Heart left ventricle (tissue), 16 donors: ENCODE data around the gene C11orf21. TPM values are rescaled to one million over a fixed set of nuclear protein-coding genes. Genes with fewer than 3 reads are reported as not detected.

Experiments
- ATAC-seq, 4 donors: fragments of 200-7000 bp; cut with Tn5 transposase; one replicate each; pipeline ENCODE4 v1.9.1; 2020 to 2022; ENCODE audit warnings: moderate library complexity in 4 of 4, mild to moderate bottlenecking in 3 of 4, moderate number of reproducible peaks in 1 of 4
- DNase-seq, 5 donors: peaks; one replicate each; pipeline ENCODE4 v3.0.0-alpha.2; 2020
- H3K27ac ChIP-seq, 12 donors: fragments of 200-600 bp; sonication (generic) in 4 of 12; one replicate each; pipeline versions ENCODE4 v1.5.0 to v1.8.0; 2016 to 2022; ENCODE audit warnings: mild to moderate bottlenecking in 2 of 12
- H3K27me3 ChIP-seq, 9 donors: fragments of 200-600 bp; sonication (generic) in 2 of 9; one replicate each; pipeline versions ENCODE4 v1.5.1 to v1.8.0; 2016 to 2022; ENCODE audit warnings: mild to moderate bottlenecking in 3 of 9
- H3K36me3 ChIP-seq, 9 donors: fragments of 200-600 bp; sonication (generic) in 2 of 9; one replicate each; pipeline versions ENCODE4 v1.5.0 to v1.8.0; 2018 to 2022; ENCODE audit warnings: mild to moderate bottlenecking in 2 of 9
- H3K4me1 ChIP-seq, 12 donors: fragments of 200-600 bp; sonication (generic) in 4 of 12; one replicate each; pipeline versions ENCODE4 v1.5.0 to v1.8.0; 2016 to 2022; ENCODE audit warnings: mild to moderate bottlenecking in 3 of 12
- H3K4me3 ChIP-seq, 12 donors: fragments of 200-600 bp; sonication (generic) in 4 of 12; one replicate each; pipeline versions ENCODE4 v1.5.0 to v1.8.0; 2017 to 2022; ENCODE audit warnings: mild to moderate bottlenecking in 9 of 12, moderate library complexity in 4 of 12
- H3K9me3 ChIP-seq, 12 donors: fragments of 200-600 bp; sonication (generic) in 4 of 12; one replicate each; pipeline versions ENCODE4 v1.5.0 to v1.8.0; 2016 to 2022; ENCODE audit warnings: mild to moderate bottlenecking in 1 of 12
- CTCF ChIP-seq, 12 donors: fragments of 200-600 bp; sonication (generic) in 4 of 12; IDR thresholded peaks; one replicate each; pipeline versions ENCODE4 v1.5.0 to v1.8.0; 2018 to 2022; ENCODE audit warnings: antibody characterized with exemption in 12 of 12, mild to moderate bottlenecking in 5 of 12
- POLR2A ChIP-seq, 2 donors: fragments of 450-650 bp; IDR thresholded peaks; one replicate each; pipeline ENCODE4 v1.6.1; 2017; ENCODE audit warnings: antibody characterized with exemption in 2 of 2, mild to moderate bottlenecking in 2 of 2, moderate library complexity in 2 of 2
- WGBS, 4 donors: extraction: QIAGEN DNeasy Blood & Tissue Kit in 2 of 4; methylation state at CpG; one replicate each; pipeline versions ENCODE4 v1.1.5 to v1.1.7; 2013 to 2018; 5-methylcytosine and 5-hydroxymethylcytosine counted together
- intact Hi-C, 10 donors: fragments of 100-400 bp; cut with DNase I; formaldehyde crosslinking; loops; one replicate each; pipeline versions ENCODE4 v1.11.1 to v1.14.2; 2022
- polyA plus RNA-seq, 2 donors: library from polyadenylated mRNA; stranded (reverse); fragments of 200-250 nt; gene quantifications; one replicate each; pipeline ENCODE4 v1.2.3, GENCODE V29; 2013
- total RNA-seq, 9 donors: library from RNA; depleted of rRNA in 2 of 9; stranded (reverse); fragments of >200 nt in 2 of 9; fragmentation: NEBNext Ultra II Directional in 3 of 9; extraction: Animal tissue kit (Norgen Biotek cat#: 25700) in 3 of 9; gene quantifications; one replicate each; pipeline versions ENCODE4 v1.1.0 to v1.2.4, GENCODE V29; 2016 to 2023
- donor health status: ischemic (EF 13 %, LVEDD 7.1; RV severe dilation, severe dysfunction).
- donor health status: healthy with polysubstance abuse.
- donor health status: DM: no; HTN: yes; CAD: no.
- donor health status: DM: no; HTN: no; CAD: no.
- donor health status: ischemic (EF 25% LVEDD 6.9; RV normal size, moderate dysfunction).
- donor health status: ischemic (EF 25% LVEDD 5.7; RV mildly dilated, moderate dysfunction).
- donor health status: healthy.
- donor health status: DM: yes; HTN: yes; CAD: no.
- donor health status: ischemic (EF 35%, LVEDD 5.7; RV mildly dilated, moderate dysfunction).
- donor health status: nonischemic (EF 11% LVEDD 7.7; RV severe dilation, severe dysfunction).
- donor health status: DM: yes; HTN: yes; CAD: no.
- donor health status: PGD.
- donor health status: ischemic (EF 29% LVEDD 5.4; RV normal size, mild dysfunction).
- donor health status: nonischemic (EF 23%, LVEDD 6.1; RV moderate dilation, normal function).

C11orf21 gene
- total and polyA plus RNA-seq, 11 donors = 4.8 to 41.2 (median 29.9) TPM

GRCh38 chr11:2250485-2250884, 51.2 kb downstream of the C11orf21 start:
- intact Hi-C loops = no loop called here
- 59 to 72% (median 67%) methylated on average over 8 of the region's 8 CpGs for WGBS, 4 donors
- H3K27me3 ChIP-seq = peaks cover 0 to 17% (median 2%) of the 10 kb centered on the region in 9 donors
- H3K9me3 ChIP-seq = peaks cover 0 to 9% (median 0%) of the 10 kb centered on the region in 12 donors
- H3K4me3 ChIP-seq = no peak overlapping the region
- H3K36me3 ChIP-seq = no peaks in the 10 kb centered on the region
- no peak for DNase-seq
- H3K27ac ChIP-seq = no peak overlapping the region
- no peak for ATAC-seq
- no peak for TF ChIP-seq CTCF (IDR thresholded peaks at IDR 0.05)
- no peak for TF ChIP-seq POLR2A (IDR thresholded peaks at IDR 0.05)
- H3K4me1 ChIP-seq = no peaks in the 10 kb centered on the region

- no peak overlapping the region for H3K27ac ChIP-seq
- H3K36me3 ChIP-seq = no peaks in the 10 kb centered on the region
- DNase-seq (peak in 1 of 5 donors; percentile 18), ATAC-seq (no peak)
- TF ChIP-seq CTCF (IDR thresholded peaks at IDR 0.05) (no peak), POLR2A (IDR thresholded peaks at IDR 0.05) (no peak)
- intact Hi-C loops = no loop called here
- no peaks in the 10 kb centered on the region for H3K4me1 ChIP-seq
- no peak overlapping the region for H3K4me3 ChIP-seq
- WGBS, 4 donors = 73 to 94% (median 85%) methylated on average over 3 to 9 of the region's 9 CpGs
- H3K27me3 ChIP-seq = peaks cover 0 to 17% (median 3%) of the 10 kb centered on the region in 9 donors
- H3K9me3 ChIP-seq = peaks cover 0 to 5% (median 0%) of the 10 kb centered on the region in 12 donors
Observed at GRCh38 chr11:2250041-2250440, 51.7 kb downstream of the C11orf21 start.

GRCh38 chr11:2249189-2249916, 52.4 kb downstream of the C11orf21 start:
- peak in 1 of 5 donors; percentile 52 for DNase-seq
- peaks cover 0 to 19% (median 3%) of the 10 kb centered on the region in 9 donors for H3K27me3 ChIP-seq
- no peak for ATAC-seq
- no peak for TF ChIP-seq POLR2A (IDR thresholded peaks at IDR 0.05)
- TF ChIP-seq CTCF (IDR thresholded peaks at IDR 0.05) = no peak
- no peak overlapping the region for H3K4me3 ChIP-seq
- WGBS, 4 donors = 74 to 84% (median 78%) methylated on average over 16 to 20 of the region's 20 CpGs
- H3K27ac ChIP-seq = no peak overlapping the region
- H3K4me1 ChIP-seq = no peaks in the 10 kb centered on the region
- intact Hi-C loops = no loop called here
- no peaks in the 10 kb centered on the region for H3K36me3 ChIP-seq
- H3K9me3 ChIP-seq = peaks cover 0 to 4% (median 0%) of the 10 kb centered on the region in 12 donors

GRCh38 chr11:2248762-2249161, 53.0 kb downstream of the C11orf21 start:
- intact Hi-C loops = no loop called here
- WGBS, 4 donors = 88 to 91% (median 89%) methylated on average over 7 of the region's 7 CpGs
- ATAC-seq (no peak), DNase-seq (peak in 1 of 5 donors; percentile 32)
- H3K27ac ChIP-seq = no peak overlapping the region
- no peaks in the 10 kb centered on the region for H3K9me3 ChIP-seq
- no peak for TF ChIP-seq CTCF (IDR thresholded peaks at IDR 0.05)
- no peak for TF ChIP-seq POLR2A (IDR thresholded peaks at IDR 0.05)
- H3K4me1 ChIP-seq = no peaks in the 10 kb centered on the region
- H3K27me3 ChIP-seq = peaks cover 0 to 20% (median 3%) of the 10 kb centered on the region in 9 donors
- H3K36me3 ChIP-seq = no peaks in the 10 kb centered on the region
- H3K4me3 ChIP-seq = no peak overlapping the region
